CD14-positive monocyte (primary cell): ENCODE results near the gene ZNF334. TPM values are rescaled to one million over a fixed set of nuclear protein-coding genes. Genes with fewer than 3 reads are reported as not detected.

Experiments used
- DNase-seq, 3 donors: peaks; one replicate each; pipeline ENCODE4 v3.0.0-alpha.2; 2011 to 2022
- H2AFZ ChIP-seq: 2 replicates; pipeline ENCODE4 v1.6.0; 2012; ENCODE audit warnings: mild to moderate bottlenecking, low read depth, low read length, inconsistent platforms; ENCODE audit not compliant: insufficient read depth, poor library complexity, severe bottlenecking
- H3K27ac ChIP-seq, 2 donors: 1 replicate in 1 of 2; 2 replicates in 1 of 2; pipeline ENCODE4 v1.5.1; 2012 to 2013; ENCODE audit warnings: low read length in 2 of 2, control low read depth in 1 of 2, inconsistent platforms in 1 of 2, low read depth in 1 of 2, mild to moderate bottlenecking in 1 of 2
- H3K27me3 ChIP-seq, 2 donors: one replicate each; pipeline versions ENCODE4 v1.6.0 to v1.6.1; 2011 to 2013; ENCODE audit warnings: low read length in 2 of 2; ENCODE audit not compliant: control insufficient read depth in 2 of 2, insufficient read depth in 2 of 2
- H3K36me3 ChIP-seq, 2 donors: replicated peaks in 1 of 2; 1 replicate in 1 of 2; 2 replicates in 1 of 2; pipeline versions ENCODE4 v1.5.1 to v1.6.1; 2012 to 2013; ENCODE audit warnings: low read length in 2 of 2, control low read depth in 1 of 2, inconsistent platforms in 1 of 2, mild to moderate bottlenecking in 1 of 2; ENCODE audit not compliant: insufficient read depth in 2 of 2, control insufficient read depth in 1 of 2
- H3K4me1 ChIP-seq, 2 donors: 1 replicate in 1 of 2; 2 replicates in 1 of 2; pipeline versions ENCODE4 v1.5.1 to v1.6.1; 2012 to 2013; ENCODE audit warnings: low read length in 2 of 2, control low read depth in 1 of 2, inconsistent platforms in 1 of 2, mild to moderate bottlenecking in 1 of 2, moderate library complexity in 1 of 2; ENCODE audit not compliant: insufficient read depth in 2 of 2, control insufficient read depth in 1 of 2
- H3K4me2 ChIP-seq: replicated peaks from 2 replicates; pipeline ENCODE3; 2012; ENCODE audit warnings: low read length, moderate library complexity, mild to moderate bottlenecking; ENCODE audit not compliant: poor library complexity, severe bottlenecking; ENCODE audit errors: extremely low read depth
- H3K4me3 ChIP-seq, 3 experiments: fragments of 200-600 bp in 1 of 3; sonication (generic) in 1 of 3; replicated peaks in 1 of 3; 1 replicate in 2 of 3; 2 replicates in 1 of 3; pipeline ENCODE4 v1.5.1; 2011 to 2013; ENCODE audit warnings: low read length in 3 of 3, mild to moderate bottlenecking in 3 of 3, control low read depth in 2 of 3, low read depth in 2 of 3, inconsistent platforms in 1 of 3, moderate library complexity in 1 of 3
- H3K79me2 ChIP-seq: 2 replicates; pipeline ENCODE4 v1.6.0; 2012; ENCODE audit warnings: mild to moderate bottlenecking, control low read depth, inconsistent platforms, low read length, moderate library complexity; ENCODE audit not compliant: insufficient read depth
- H3K9ac ChIP-seq: 2 replicates; pipeline ENCODE4 v1.6.0; 2017; ENCODE audit warnings: low read length, mild to moderate bottlenecking; ENCODE audit not compliant: insufficient read depth, poor library complexity, severe bottlenecking
- H3K9me3 ChIP-seq, 2 donors: replicated peaks in 1 of 2; 1 replicate in 1 of 2; 2 replicates in 1 of 2; pipeline versions ENCODE4 v1.5.1 to v1.6.1; 2012 to 2013; ENCODE audit warnings: low read length in 2 of 2, control low read depth in 1 of 2; ENCODE audit not compliant: control insufficient read depth in 1 of 2, insufficient read depth in 1 of 2
- H4K20me1 ChIP-seq: 2 replicates; pipeline ENCODE4 v1.6.0; 2012; ENCODE audit warnings: mild to moderate bottlenecking, low read length, control low read depth, moderate library complexity; ENCODE audit not compliant: insufficient read depth
- H3K27ac Mint-ChIP-seq, 7 donors: one replicate each; pipeline ENCODE4 v1.8.0; 2020; ENCODE audit warnings: mild to moderate bottlenecking in 7 of 7, mixed read lengths in 7 of 7, moderate library complexity in 6 of 7, inconsistent platforms in 2 of 7
- H3K27me3 Mint-ChIP-seq, 3 donors: one replicate each; pipeline ENCODE4 v1.8.0; 2021 to 2022; ENCODE audit warnings: low read depth in 3 of 3, mild to moderate bottlenecking in 3 of 3, mixed read lengths in 3 of 3, moderate library complexity in 3 of 3, inconsistent platforms in 1 of 3
- H3K36me3 Mint-ChIP-seq, 2 donors: one replicate each; pipeline ENCODE4 v1.8.0; 2020; ENCODE audit warnings: mixed read lengths in 2 of 2, inconsistent platforms in 1 of 2, mild to moderate bottlenecking in 1 of 2
- H3K4me1 Mint-ChIP-seq: one replicate; pipeline ENCODE4 v1.8.0; 2020; ENCODE audit warnings: mild to moderate bottlenecking, mixed read lengths
- H3K4me3 Mint-ChIP-seq, 2 donors: one replicate each; pipeline ENCODE4 v1.8.0; 2020; ENCODE audit warnings: mild to moderate bottlenecking in 2 of 2, mixed read lengths in 2 of 2, moderate library complexity in 1 of 2
- H3K9me3 Mint-ChIP-seq, 7 donors: one replicate each; pipeline ENCODE4 v1.8.0; 2020 to 2022; ENCODE audit warnings: mixed read lengths in 7 of 7, mild to moderate bottlenecking in 6 of 7, moderate library complexity in 6 of 7, inconsistent platforms in 2 of 7
- WGBS: methylation state at CpG from one replicate; pipeline ENCODE4 v1.1.5; 2013; ENCODE audit warnings: missing lambda C conversion rate; ENCODE audit not compliant: insufficient coverage; 5-methylcytosine and 5-hydroxymethylcytosine counted together
- intact Hi-C, 2 donors: fragments of 100-400 bp; cut with micrococcal nuclease; formaldehyde crosslinking; loops; one replicate each; pipeline versions ENCODE4 v1.15.0 to v1.15.1; 2023
- polyA plus RNA-seq, 3 donors: library from polyadenylated mRNA; depleted of rRNA in 1 of 3; unstranded in 2 of 3; stranded (reverse) in 1 of 3; fragments of 300-500 nt in 2 of 3; fragments of >200 nt in 1 of 3; fragmentation: Illumina TruSeq in 2 of 3; gene quantifications; 1 replicate in 2 of 3; 2 replicates in 1 of 3; pipeline ENCODE4 v1.2.3, GENCODE V29; 2012 to 2021
- TF ChIP-seq, protein P1 (sequence below): fragments of 200-600 bp; IDR thresholded peaks from one replicate; pipeline ENCODE4 v1.8.0; 2022; ENCODE audit warnings: antibody characterized with exemption, mild to moderate bottlenecking

ZNF334 gene
- polyA plus RNA-seq, 3 donors = 0.04 TPM; not detected in 2

DNA sequence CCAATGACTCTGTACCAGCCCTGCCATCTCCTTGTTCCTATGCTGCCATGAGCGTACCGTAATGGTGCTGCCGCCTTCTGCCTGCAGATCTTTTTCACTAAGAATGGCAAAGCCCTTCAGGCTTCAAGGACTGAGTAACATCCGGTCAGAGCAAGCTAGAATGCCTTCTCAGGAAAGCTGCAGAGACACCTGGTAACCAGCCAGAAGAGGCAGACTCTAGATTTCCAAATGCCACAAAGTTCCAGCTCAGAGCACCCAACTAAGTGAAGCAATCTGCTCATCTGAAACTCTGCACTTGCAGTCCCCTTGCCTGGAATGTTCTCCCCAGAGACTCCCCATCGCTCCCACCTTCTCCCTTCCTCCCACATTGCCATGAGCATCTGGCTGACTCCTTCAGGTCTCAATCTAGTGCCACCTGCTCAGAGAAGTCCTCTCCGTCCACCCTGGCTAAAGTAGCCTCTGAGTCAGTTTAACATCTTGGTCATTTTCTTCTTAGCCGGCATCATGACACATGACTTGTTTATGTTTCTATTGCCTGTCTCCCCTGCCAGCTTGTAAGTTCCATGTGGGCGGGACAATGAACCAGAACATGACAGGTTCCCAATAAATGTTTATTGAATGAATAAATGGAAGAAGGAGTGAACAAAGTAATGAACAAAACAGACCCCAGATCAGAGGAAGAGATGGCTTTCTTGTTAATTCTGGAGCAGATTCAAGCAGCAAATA is 44.0 kb upstream of the ZNF334 start:
- Histone ChIP-seq H3K27ac (no peak overlapping the region), H3K79me2 (no peaks in the 10 kb centered on the region), H3K9me3 (no peaks in the 10 kb centered on the region), H2AFZ (no peak overlapping the region), H3K9ac (no peak overlapping the region), H3K36me3 (no peaks in the 10 kb centered on the region), H4K20me1 (no peaks in the 10 kb centered on the region), H3K4me3 (no peak overlapping the region), H3K4me1 (peaks cover 14 to 16% of the 10 kb centered on the region in 2 donors), H3K27me3 (no peaks in the 10 kb centered on the region), H3K4me2 (no peak overlapping the region)
- Mint-ChIP-seq H3K4me3 (no peak overlapping the region), H3K9me3 (no peaks in the 10 kb centered on the region), H3K36me3 (peaks cover 0 to 3% of the 10 kb centered on the region in 2 donors), H3K27me3 (peaks cover 4 to 6% (median 6%) of the 10 kb centered on the region in 3 donors), H3K4me1 (peaks cover 11% of the 10 kb centered on the region), H3K27ac (peak overlapping the region in 1 of 7 donors; percentile 44)
- TF ChIP-seq, protein P1, sequence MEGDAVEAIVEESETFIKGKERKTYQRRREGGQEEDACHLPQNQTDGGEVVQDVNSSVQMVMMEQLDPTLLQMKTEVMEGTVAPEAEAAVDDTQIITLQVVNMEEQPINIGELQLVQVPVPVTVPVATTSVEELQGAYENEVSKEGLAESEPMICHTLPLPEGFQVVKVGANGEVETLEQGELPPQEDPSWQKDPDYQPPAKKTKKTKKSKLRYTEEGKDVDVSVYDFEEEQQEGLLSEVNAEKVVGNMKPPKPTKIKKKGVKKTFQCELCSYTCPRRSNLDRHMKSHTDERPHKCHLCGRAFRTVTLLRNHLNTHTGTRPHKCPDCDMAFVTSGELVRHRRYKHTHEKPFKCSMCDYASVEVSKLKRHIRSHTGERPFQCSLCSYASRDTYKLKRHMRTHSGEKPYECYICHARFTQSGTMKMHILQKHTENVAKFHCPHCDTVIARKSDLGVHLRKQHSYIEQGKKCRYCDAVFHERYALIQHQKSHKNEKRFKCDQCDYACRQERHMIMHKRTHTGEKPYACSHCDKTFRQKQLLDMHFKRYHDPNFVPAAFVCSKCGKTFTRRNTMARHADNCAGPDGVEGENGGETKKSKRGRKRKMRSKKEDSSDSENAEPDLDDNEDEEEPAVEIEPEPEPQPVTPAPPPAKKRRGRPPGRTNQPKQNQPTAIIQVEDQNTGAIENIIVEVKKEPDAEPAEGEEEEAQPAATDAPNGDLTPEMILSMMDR = no peak
- intact Hi-C loops = loop anchor here in 1 of 2 donors (10.0 kb wide), 1 partner anchor 127 kb away; the partner anchor contains the start of gene TP53RK
- DNase-seq = no peak
- 97% methylated on average over 7 of the region's 8 CpGs for WGBS

DNA sequence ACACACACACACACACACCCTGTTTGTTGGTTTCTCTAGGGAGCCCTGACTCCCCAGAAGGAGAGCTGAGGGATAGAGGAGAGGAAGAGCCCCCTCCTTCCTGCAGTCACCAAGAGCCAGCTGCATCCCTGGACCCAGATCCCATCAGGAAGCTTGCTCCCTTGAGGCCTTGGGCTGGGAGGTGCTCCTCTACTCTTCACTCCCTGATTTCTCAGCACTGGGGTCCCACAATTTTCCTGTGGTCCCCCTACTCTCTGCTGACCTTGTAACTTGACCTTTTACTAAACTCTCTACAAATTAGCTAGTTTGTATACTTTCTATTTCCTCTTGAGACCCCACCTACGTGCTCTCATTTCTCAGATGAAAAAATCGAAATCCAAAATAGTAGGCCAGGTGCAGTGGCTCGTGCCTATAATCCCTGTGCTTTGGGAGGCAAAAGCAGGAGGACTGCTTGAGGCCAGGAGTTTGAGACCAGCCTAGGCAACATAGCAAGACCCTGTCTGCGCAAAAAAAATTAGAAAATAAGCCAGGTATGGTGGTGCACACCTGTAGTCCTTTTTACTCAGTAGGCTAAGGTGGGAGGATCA is 42.1 kb upstream of the ZNF334 start:
- H3K4me3 Mint-ChIP-seq = no peak overlapping the region
- H3K27ac ChIP-seq = no peak overlapping the region
- H3K4me1 ChIP-seq = peaks cover 24 to 27% of the 10 kb centered on the region in 2 donors
- no peak overlapping the region for H3K4me2 ChIP-seq
- H3K36me3 Mint-ChIP-seq = peaks cover 0 to 3% of the 10 kb centered on the region in 2 donors
- H3K27me3 Mint-ChIP-seq = peaks cover 5 to 10% (median 7%) of the 10 kb centered on the region in 3 donors
- H3K4me1 Mint-ChIP-seq = peaks cover 25% of the 10 kb centered on the region
- DNase-seq = no peak
- TF ChIP-seq, protein P1 = no peak
- no peak overlapping the region for H3K27ac Mint-ChIP-seq
- no peak overlapping the region for H3K4me3 ChIP-seq
- no peaks in the 10 kb centered on the region for H3K9me3 Mint-ChIP-seq
- peaks cover 2 to 3% of the 10 kb centered on the region in 2 donors for H3K27me3 ChIP-seq
- H3K9ac ChIP-seq = no peak overlapping the region
- no peaks in the 10 kb centered on the region for H3K79me2 ChIP-seq
- no peaks in the 10 kb centered on the region for H4K20me1 ChIP-seq
- H2AFZ ChIP-seq = no peak overlapping the region
- no peaks in the 10 kb centered on the region for H3K36me3 ChIP-seq
- H3K9me3 ChIP-seq = no peaks in the 10 kb centered on the region
- intact Hi-C loops = loop anchor here in 1 of 2 donors (10.0 kb wide), 1 partner anchor 129 kb away; the partner anchor contains the start of gene TP53RK
- WGBS = 95% methylated on average over 4 of the region's 4 CpGs
